Measurements from ENCODE around the gene STK24. TPM values are rescaled to one million over a fixed set of nuclear protein-coding genes. Genes with fewer than 3 reads are reported as not detected.

Gene STK24
- total RNA-seq, 1 experiment from 2014 or later = 84.8 TPM

GRCh38 chr13:98563071-98563470, 13.8 kb downstream of the STK24 start:
- Histone ChIP-seq H3K4me1 (ENCODE audit: insufficient read depth, low read length, poor library complexity, severe bottlenecking) (peaks cover 23% of the 10 kb centered on the region), H3K27ac (ENCODE audit: low read depth, low read length, poor library complexity, severe bottlenecking) (no peak overlapping the region), H3K36me3 (ENCODE audit: insufficient read depth, low read length, poor library complexity, severe bottlenecking) (no peaks in the 10 kb centered on the region), H3K9me3 (ENCODE audit: low read depth, low read length, poor library complexity, severe bottlenecking) (no peaks in the 10 kb centered on the region), H3K4me3 (ENCODE audit: low read depth, low read length, poor library complexity, severe bottlenecking) (no peak overlapping the region), H3K27me3 (replicated peaks; ENCODE audit: insufficient read depth, low read depth, low read length, poor library complexity) (no peaks in the 10 kb centered on the region)
- TF ChIP-seq EZH2 (IDR thresholded peaks at IDR 0.05; ENCODE audit: borderline replicate concordance, low read depth, low read length, poor library complexity, severe bottlenecking) = no peak
- no peak for TF ChIP-seq CTCF (conservative IDR thresholded peaks at IDR 0.05; ENCODE audit: low read depth, low read length)
- intact Hi-C loops (cut with micrococcal nuclease; ENCODE audit: unreplicated experiment) = no loop called here
- no peak for DNase-seq (ENCODE audit: low spot score)
- BruUV-seq (replicated peaks) = no TSS peak
- ChIA-PET CTCF (interaction anchor here (0.7 kb wide), 1 partner anchor 90 kb away, joined by 6 read pairs; no protein-coding TSS in a partner anchor), POLR2A (ENCODE audit: low non-redundant PET) (no interaction called here)

- H3K4me1 ChIP-seq (ENCODE audit: insufficient read depth, low read length, poor library complexity, severe bottlenecking) = peaks cover 18% of the 10 kb centered on the region
- POLR2A ChIA-PET (ENCODE audit: low non-redundant PET) = interaction anchor here (0.7 kb wide), 1 partner anchor 24 kb away, joined by 4 read pairs; no protein-coding TSS in a partner anchor
- no peaks in the 10 kb centered on the region for H3K36me3 ChIP-seq (ENCODE audit: insufficient read depth, low read length, poor library complexity, severe bottlenecking)
- no peaks in the 10 kb centered on the region for H3K9me3 ChIP-seq (ENCODE audit: low read depth, low read length, poor library complexity, severe bottlenecking)
- H3K27me3 ChIP-seq (replicated peaks; ENCODE audit: insufficient read depth, low read depth, low read length, poor library complexity) = no peaks in the 10 kb centered on the region
- no peak overlapping the region for H3K4me3 ChIP-seq (ENCODE audit: low read depth, low read length, poor library complexity, severe bottlenecking)
- TF ChIP-seq EZH2 (IDR thresholded peaks at IDR 0.05; ENCODE audit: borderline replicate concordance, low read depth, low read length, poor library complexity, severe bottlenecking) (no peak), CTCF (conservative IDR thresholded peaks at IDR 0.05; ENCODE audit: low read depth, low read length) (no peak)
- intact Hi-C loops (cut with micrococcal nuclease; ENCODE audit: unreplicated experiment) = no loop called here
- no peak for DNase-seq (ENCODE audit: low spot score)
- H3K27ac ChIP-seq (ENCODE audit: low read depth, low read length, poor library complexity, severe bottlenecking) = no peak overlapping the region
- CTCF ChIA-PET = no interaction called here
- BruUV-seq (replicated peaks) = no TSS peak
These were observed 17.7 kb downstream of the STK24 start for GRCh38 chr13:98559169-98559568.

- Histone ChIP-seq H3K4me1 (ENCODE audit: insufficient read depth, low read length, poor library complexity, severe bottlenecking) (peaks cover 18% of the 10 kb centered on the region), H3K36me3 (ENCODE audit: insufficient read depth, low read length, poor library complexity, severe bottlenecking) (no peaks in the 10 kb centered on the region), H3K27me3 (replicated peaks; ENCODE audit: insufficient read depth, low read depth, low read length, poor library complexity) (no peaks in the 10 kb centered on the region), H3K4me3 (ENCODE audit: low read depth, low read length, poor library complexity, severe bottlenecking) (no peak overlapping the region), H3K27ac (ENCODE audit: low read depth, low read length, poor library complexity, severe bottlenecking) (no peak overlapping the region), H3K9me3 (ENCODE audit: low read depth, low read length, poor library complexity, severe bottlenecking) (no peaks in the 10 kb centered on the region)
- ChIA-PET POLR2A (ENCODE audit: low non-redundant PET) (no interaction called here), CTCF (no interaction called here)
- DNase-seq (ENCODE audit: low spot score) = peak; percentile 37
- TF ChIP-seq EZH2 (IDR thresholded peaks at IDR 0.05; ENCODE audit: borderline replicate concordance, low read depth, low read length, poor library complexity, severe bottlenecking) (no peak), CTCF (conservative IDR thresholded peaks at IDR 0.05; ENCODE audit: low read depth, low read length) (no peak)
- no TSS peak for BruUV-seq (replicated peaks)
- intact Hi-C loops (cut with micrococcal nuclease; ENCODE audit: unreplicated experiment) = no loop called here
These were observed 18.7 kb downstream of the STK24 start for GRCh38 chr13:98557937-98558792.

Data from A673 (cell line).